GM12878 (cell line): Measurements from ENCODE around the gene MAML2. TPM values are rescaled to one million over a fixed set of nuclear protein-coding genes. Genes with fewer than 3 reads are reported as not detected.
A peak's percentile ranks its signal among the peaks of the same experiment; 100 is the strongest.

ENCODE experiments used
- BACH1 ChIP-seq: fragments of 450-650 bp; IDR thresholded peaks from 2 replicates; pipeline ENCODE4 v1.6.1; 2017; ENCODE audit warnings: mild to moderate bottlenecking, borderline replicate concordance
- BHLHE40 ChIP-seq, 2 experiments: fragments of 450-650 bp in 1 of 2; IDR thresholded peaks; 2 replicates each; pipeline ENCODE4 v1.6.1; 2011 to 2017; ENCODE audit warnings: low read depth in 2 of 2, borderline replicate concordance in 1 of 2, improper control_type of control experiment in 1 of 2, low read length in 1 of 2, mild to moderate bottlenecking in 1 of 2
- ELK1 ChIP-seq: IDR thresholded peaks from 2 replicates; pipeline ENCODE4 v1.6.1; 2012; ENCODE audit warnings: low read depth, low read length, improper control_type of control experiment
- ESRRA ChIP-seq: IDR thresholded peaks from 2 replicates; pipeline ENCODE4 v1.6.1; 2012; ENCODE audit warnings: mild to moderate bottlenecking, low read length, improper control_type of control experiment
- FOXM1 ChIP-seq: IDR thresholded peaks from 2 replicates; pipeline ENCODE4 v1.6.1; 2012; ENCODE audit warnings: low read depth, mild to moderate bottlenecking, inconsistent platforms, low read length, moderate library complexity
- HDGF ChIP-seq: fragments of 450-650 bp; IDR thresholded peaks from 2 replicates; pipeline ENCODE4 v1.6.1; 2016; ENCODE audit warnings: antibody characterized with exemption
- JUND ChIP-seq: IDR thresholded peaks from 2 replicates; pipeline ENCODE4 v1.6.1; 2012; ENCODE audit warnings: low read depth, mild to moderate bottlenecking, low read length, improper control_type of control experiment, moderate library complexity
- LARP7 ChIP-seq: fragments of 450-650 bp; IDR thresholded peaks from 2 replicates; pipeline ENCODE4 v1.6.1; 2017; ENCODE audit warnings: mild to moderate bottlenecking
- MLLT1 ChIP-seq: fragments of 450-650 bp; IDR thresholded peaks from 2 replicates; pipeline ENCODE4 v1.6.1; 2016; ENCODE audit warnings: mild to moderate bottlenecking
- MXI1 ChIP-seq: fragments of 150-350 bp; IDR thresholded peaks from 2 replicates; pipeline ENCODE4 v1.6.1; 2011; ENCODE audit warnings: low read depth, mild to moderate bottlenecking, inconsistent platforms, low read length, improper control_type of control experiment
- MYC ChIP-seq: IDR thresholded peaks from 2 replicates; pipeline ENCODE4 v1.6.1; 2011; ENCODE audit warnings: mild to moderate bottlenecking, low read length, moderate library complexity, inconsistent platforms; ENCODE audit not compliant: insufficient read depth, insufficient replicate concordance, insufficient read length, severe bottlenecking
- NFXL1 ChIP-seq: fragments of 450-650 bp; IDR thresholded peaks from 2 replicates; pipeline ENCODE4 v1.6.1; 2017; ENCODE audit warnings: antibody characterized with exemption, mild to moderate bottlenecking, borderline replicate concordance
- NR2C2 ChIP-seq: IDR thresholded peaks from 2 replicates; pipeline ENCODE4 v1.6.1; 2011; ENCODE audit warnings: borderline replicate concordance, low read depth; ENCODE audit not compliant: control insufficient read depth, insufficient read length
- PML ChIP-seq: IDR thresholded peaks from 2 replicates; pipeline ENCODE4 v1.6.1; 2012; ENCODE audit warnings: low read length, inconsistent platforms
- POLR2AphosphoS2 ChIP-seq: IDR thresholded peaks from 2 replicates; pipeline ENCODE4 v1.6.1; 2011; ENCODE audit warnings: low read depth, mild to moderate bottlenecking, low read length, improper control_type of control experiment, moderate library complexity
- POLR2AphosphoS5 ChIP-seq: IDR thresholded peaks from 2 replicates; pipeline ENCODE4 v1.6.1; 2011; ENCODE audit warnings: mild to moderate bottlenecking, low read length, inconsistent platforms
- SMARCA5 ChIP-seq: fragments of 450-650 bp; IDR thresholded peaks from 2 replicates; pipeline ENCODE4 v1.6.1; 2017; ENCODE audit warnings: mild to moderate bottlenecking
- TAF1 ChIP-seq: IDR thresholded peaks from 2 replicates; pipeline ENCODE4 v1.6.1; 2011; ENCODE audit warnings: mild to moderate bottlenecking, low read depth, low read length, borderline replicate concordance
- ZBTB33 ChIP-seq: fragments of 450-650 bp; IDR thresholded peaks from 2 replicates; pipeline ENCODE4 v1.6.1; 2017; ENCODE audit warnings: mild to moderate bottlenecking
- ZNF217 ChIP-seq: fragments of 450-650 bp; IDR thresholded peaks from 2 replicates; pipeline ENCODE4 v1.6.1; 2017; ENCODE audit warnings: antibody characterized with exemption, mild to moderate bottlenecking
- ZNF687 ChIP-seq: fragments of 450-650 bp; IDR thresholded peaks from 2 replicates; pipeline ENCODE4 v1.6.1; 2017; ENCODE audit warnings: mild to moderate bottlenecking, moderate library complexity
- polyA plus RNA-seq, 11 experiments: library from polyadenylated mRNA; depleted of rRNA in 4 of 11; unstranded in 6 of 11; stranded (reverse) in 5 of 11; fragments of >200 nt; fragmentation: Nextera tagmentation in 4 of 11; fragmentation: Illumina TruSeq in 1 of 11; extraction: Ambion mirVana in 4 of 11; extraction: Trizol in 1 of 11; gene quantifications; 1 replicate in 1 of 11; 2 replicates in 10 of 11; pipeline versions ENCODE4 v1.2.1 to v1.2.3, GENCODE V29; 2011 to 2016; ENCODE audit warnings: inconsistent platforms in 2 of 11, missing spikeins in 2 of 11, low read depth in 1 of 11
- total RNA-seq, 4 experiments: library from RNA; depleted of rRNA in 3 of 4; stranded (reverse); fragments of >200 nt in 3 of 4; fragmentation: Illumina TruSeq in 1 of 4; extraction: Trizol in 1 of 4; gene quantifications; 2 replicates each; pipeline versions ENCODE4 v1.2.1 to v1.2.3, GENCODE V29; 2013 to 2021

The MAML2 gene
- total and polyA plus RNA-seq, 10 of the 15 experiments (the other 5 are each of a cell fraction or from before 2014, with no cell fraction given), result 2.5 to 15.1 (median 12.0) TPM

GRCh38 chr11:96389720-96390487 lies 46.9 kb upstream of the MAML2 start, which contains the start of the genes CCDC82 and JRKL (continued):
- TF ChIP-seq ELK1 (0 out of 2 replicates have a peak, but pooled peaks have one; percentile 62), HDGF (peak; percentile 89), NFXL1 (no peak), FOXM1 (no peak), MYC (no peak), ZNF687 (peak; percentile 61; the same call in 1 of the 2 replicates), POLR2AphosphoS5 (peak; percentile 81), TAF1 (peak; percentile 41; the same call in 1 of the 2 replicates), JUND (no peak), ZBTB33 (no peak), NR2C2 (no peak), ZNF217 (0 out of 2 replicates have a peak, but pooled peaks have one; percentile 8), LARP7 (0 out of 2 replicates have a peak, but pooled peaks have one; percentile 19), ESRRA (no peak), MLLT1 (no peak), BACH1 (0 out of 2 replicates have a peak, but pooled peaks have one; percentile 41), BHLHE40 (IDR thresholded peaks at IDR 0.05; ENCODE audit: borderline replicate concordance in 1 of 2, low read depth in 2 of 2, low read length in 1 of 2) (peak; percentile 19 to 43; a peak in 1 of 4 replicates), POLR2AphosphoS2 (peak; percentile 71; the same call in 1 of the 2 replicates), MXI1 (peak; percentile 78), PML (peak; percentile 86), SMARCA5 (peak; percentile 36; the same call in 1 of the 2 replicates)
